ENCODE results near the gene MTAP. TPM values are rescaled to one million over a fixed set of nuclear protein-coding genes. Genes with fewer than 3 reads are reported as not detected.

MTAP gene
- total RNA-seq, 1 experiment from 2014 or later: 326 TPM

DNA sequence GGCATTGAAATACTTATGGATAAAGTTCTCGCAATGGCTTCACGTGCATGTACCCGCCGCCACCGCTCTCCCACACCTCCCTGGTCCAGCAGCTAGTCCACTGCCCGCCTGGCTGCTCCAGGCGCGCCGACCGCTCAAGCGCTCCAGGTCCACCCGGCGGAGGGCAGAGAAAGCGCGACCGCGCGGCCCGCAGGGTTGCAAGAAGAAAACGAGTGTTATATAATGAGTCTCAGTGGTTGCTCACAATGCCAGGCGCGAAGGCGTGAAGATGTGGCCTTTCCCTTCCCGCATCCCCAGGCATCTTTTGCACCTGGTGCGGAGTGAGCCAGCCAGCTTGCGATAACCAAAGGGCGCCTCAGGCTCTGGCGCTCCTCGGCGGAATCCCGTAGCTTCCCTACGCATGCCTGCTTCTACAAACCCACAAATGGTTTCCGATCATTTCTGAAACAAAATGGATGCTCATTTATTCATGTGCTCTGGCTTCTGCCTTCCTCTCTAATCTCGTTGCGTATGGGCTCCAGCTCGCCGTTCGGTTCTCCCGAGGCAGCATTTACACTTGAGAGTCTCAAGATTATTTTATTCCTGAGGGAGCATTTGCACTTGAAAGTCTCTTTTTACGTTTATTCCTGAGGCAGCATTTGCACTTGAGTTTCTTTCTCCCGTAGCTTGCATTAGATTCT lies 166.0 kb downstream of the MTAP start:
- H3K9ac ChIP-seq (ENCODE audit: low read length): no peak overlapping the region
- DNase-seq (ENCODE audit: low read depth, low spot score) (no peak), ATAC-seq (no peak)
- intact Hi-C loops (cut with micrococcal nuclease): no loop called here
- TF ChIP-seq SRF (IDR thresholded peaks at IDR 0.05; ENCODE audit: low read depth) (no peak), POLR2A (IDR thresholded peaks at IDR 0.05; ENCODE audit: borderline replicate concordance, extremely low read depth, insufficient read depth, insufficient read length) (no peak), CBX3 (IDR thresholded peaks at IDR 0.05; ENCODE audit: low read depth) (no peak), ELF1 (IDR thresholded peaks at IDR 0.05; ENCODE audit: borderline replicate concordance, low read depth) (no peak), ZFX (IDR thresholded peaks at IDR 0.05) (no peak), TCF7L2 (IDR thresholded peaks at IDR 0.05; ENCODE audit: borderline replicate concordance, extremely low read depth, insufficient read depth, insufficient read length) (no peak), YY1 (IDR thresholded peaks at IDR 0.05; ENCODE audit: extremely low read depth, insufficient replicate concordance, low read depth, low read length) (no peak), RAD21 (IDR thresholded peaks at IDR 0.05; ENCODE audit: low read depth) (no peak), POLR2AphosphoS5 (IDR thresholded peaks at IDR 0.05; ENCODE audit: low read depth, low read length) (no peak), SP1 (IDR thresholded peaks at IDR 0.05; ENCODE audit: low read depth) (no peak), ZNF274 (IDR thresholded peaks at IDR 0.05; ENCODE audit: low read depth, low read length) (no peak)
- TF ChIP-seq, protein P1, sequence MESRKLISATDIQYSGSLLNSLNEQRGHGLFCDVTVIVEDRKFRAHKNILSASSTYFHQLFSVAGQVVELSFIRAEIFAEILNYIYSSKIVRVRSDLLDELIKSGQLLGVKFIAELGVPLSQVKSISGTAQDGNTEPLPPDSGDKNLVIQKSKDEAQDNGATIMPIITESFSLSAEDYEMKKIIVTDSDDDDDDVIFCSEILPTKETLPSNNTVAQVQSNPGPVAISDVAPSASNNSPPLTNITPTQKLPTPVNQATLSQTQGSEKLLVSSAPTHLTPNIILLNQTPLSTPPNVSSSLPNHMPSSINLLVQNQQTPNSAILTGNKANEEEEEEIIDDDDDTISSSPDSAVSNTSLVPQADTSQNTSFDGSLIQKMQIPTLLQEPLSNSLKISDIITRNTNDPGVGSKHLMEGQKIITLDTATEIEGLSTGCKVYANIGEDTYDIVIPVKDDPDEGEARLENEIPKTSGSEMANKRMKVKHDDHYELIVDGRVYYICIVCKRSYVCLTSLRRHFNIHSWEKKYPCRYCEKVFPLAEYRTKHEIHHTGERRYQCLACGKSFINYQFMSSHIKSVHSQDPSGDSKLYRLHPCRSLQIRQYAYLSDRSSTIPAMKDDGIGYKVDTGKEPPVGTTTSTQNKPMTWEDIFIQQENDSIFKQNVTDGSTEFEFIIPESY (IDR thresholded peaks at IDR 0.05; ENCODE audit: extremely low read depth, insufficient replicate concordance, low read length): no peak
- TF ChIP-seq, protein P2, sequence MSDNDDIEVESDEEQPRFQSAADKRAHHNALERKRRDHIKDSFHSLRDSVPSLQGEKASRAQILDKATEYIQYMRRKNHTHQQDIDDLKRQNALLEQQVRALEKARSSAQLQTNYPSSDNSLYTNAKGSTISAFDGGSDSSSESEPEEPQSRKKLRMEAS (IDR thresholded peaks at IDR 0.05): no peak
- POLR2A ChIA-PET: no interaction called here
- RAD21 ChIA-PET (ENCODE audit: low non-redundant PET in 1 of 2, low total read pairs in 2 of 2, uncharacterized antibody in 2 of 2, unreplicated experiment in 2 of 2): no interaction called here
- H3K9me3 ChIP-seq (ENCODE audit: control insufficient read depth in 1 of 2, insufficient read depth in 1 of 2, low read depth in 1 of 2, low read length in 2 of 2): no peaks in the 10 kb centered on the region
- peaks cover 0 to 2% of the 10 kb centered on the region in 2 experiments; a peak in 1 of 4 replicates for H3K4me1 ChIP-seq (ENCODE audit: control insufficient read depth in 1 of 2, insufficient read depth in 2 of 2, low read length in 2 of 2)
- CTCF ChIA-PET: no interaction called here
- no peaks in the 10 kb centered on the region for H3K9me2 ChIP-seq (ENCODE audit: insufficient read depth)
- H3K4me3 ChIP-seq (replicated peaks in 1 of 2; ENCODE audit: low read depth in 1 of 2, low read length in 2 of 2): no peak overlapping the region
- no peak overlapping the region for H3K4me2 ChIP-seq (ENCODE audit: low read length)
- peaks cover 26% of the 10 kb centered on the region for H3K79me2 ChIP-seq (ENCODE audit: insufficient read depth, low read length)
- H3K27ac ChIP-seq (ENCODE audit: low read depth, low read length): no peak overlapping the region
- H3K36me3 ChIP-seq (ENCODE audit: control insufficient read depth in 1 of 2, insufficient read depth in 2 of 2, low read length in 2 of 2): peaks cover 0 to 17% of the 10 kb centered on the region in 2 experiments; a peak in 1 of 4 replicates
- no peaks in the 10 kb centered on the region for H4K20me1 ChIP-seq (ENCODE audit: insufficient read depth)
- BruUV-seq (replicated peaks): no TSS peak
- no peak overlapping the region for H2AFZ ChIP-seq (ENCODE audit: low read depth, low read length, poor library complexity, severe bottlenecking)
- H3K27me3 ChIP-seq (ENCODE audit: insufficient read depth, low read length): no peaks in the 10 kb centered on the region

All from HCT116 (cell line).